GM19397 (cell line): ENCODE results near the gene HSD17B1.
"Not testable (repeated sequence)": the region's sequence is repeated elsewhere in the genome, so short reads cannot be mapped to it uniquely, and the experiment has no call there.

Experiments used
- ATAC-seq: cut with Tn5 transposase; IDR thresholded peaks from one replicate; pipeline ENCODE4 v1.9.1; 2021; ENCODE audit warnings: mild to moderate bottlenecking, moderate library complexity; ENCODE audit not compliant: unreplicated experiment

HSD17B1 gene, protein sequence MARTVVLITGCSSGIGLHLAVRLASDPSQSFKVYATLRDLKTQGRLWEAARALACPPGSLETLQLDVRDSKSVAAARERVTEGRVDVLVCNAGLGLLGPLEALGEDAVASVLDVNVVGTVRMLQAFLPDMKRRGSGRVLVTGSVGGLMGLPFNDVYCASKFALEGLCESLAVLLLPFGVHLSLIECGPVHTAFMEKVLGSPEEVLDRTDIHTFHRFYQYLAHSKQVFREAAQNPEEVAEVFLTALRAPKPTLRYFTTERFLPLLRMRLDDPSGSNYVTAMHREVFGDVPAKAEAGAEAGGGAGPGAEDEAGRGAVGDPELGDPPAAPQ

DNA sequence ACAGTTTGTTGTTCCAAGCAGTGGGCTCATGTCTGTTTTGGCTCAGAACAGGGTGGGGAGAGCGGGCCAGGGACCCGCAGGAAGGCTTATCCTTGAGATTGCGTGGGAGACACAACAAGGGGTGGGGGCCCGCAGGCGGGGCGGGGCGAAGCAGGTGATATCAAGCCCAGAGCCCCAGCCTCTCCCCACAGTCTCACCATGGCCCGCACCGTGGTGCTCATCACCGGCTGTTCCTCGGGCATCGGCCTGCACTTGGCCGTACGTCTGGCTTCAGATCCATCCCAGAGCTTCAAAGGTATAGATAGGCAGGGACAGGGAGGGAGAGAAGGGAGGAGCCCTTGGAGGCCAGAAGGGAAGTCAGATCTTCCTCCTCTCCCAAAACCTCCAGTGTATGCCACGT, at the start of gene HSD17B1:
Gene HSD17B1 (plus strand): TSS at position 188 of the 400 bp plus-strand sequence. CDS start 11 bp downstream, at position 199.
- ATAC-seq = not testable (repeated sequence)

DNA sequence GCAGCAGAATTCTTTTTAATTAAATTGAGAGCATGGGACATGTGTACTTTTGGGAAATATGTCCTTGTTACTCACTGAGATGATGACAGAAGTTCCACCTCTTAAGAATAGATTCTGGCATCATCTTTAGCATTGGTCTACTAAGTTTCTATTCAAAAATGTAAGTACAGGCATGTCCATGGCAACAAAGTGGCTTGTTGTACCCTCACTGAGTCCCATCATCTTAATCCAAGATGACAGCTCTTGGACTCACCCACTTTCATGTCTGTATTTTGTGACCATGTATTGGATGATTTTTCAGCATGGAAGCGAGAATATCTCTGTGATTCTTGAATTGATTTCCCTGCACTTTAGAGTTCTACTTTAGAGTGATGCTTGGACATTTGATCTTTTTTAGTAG, 49.8 kb upstream of the HSD17B1 start:
- no peak for ATAC-seq

DNA sequence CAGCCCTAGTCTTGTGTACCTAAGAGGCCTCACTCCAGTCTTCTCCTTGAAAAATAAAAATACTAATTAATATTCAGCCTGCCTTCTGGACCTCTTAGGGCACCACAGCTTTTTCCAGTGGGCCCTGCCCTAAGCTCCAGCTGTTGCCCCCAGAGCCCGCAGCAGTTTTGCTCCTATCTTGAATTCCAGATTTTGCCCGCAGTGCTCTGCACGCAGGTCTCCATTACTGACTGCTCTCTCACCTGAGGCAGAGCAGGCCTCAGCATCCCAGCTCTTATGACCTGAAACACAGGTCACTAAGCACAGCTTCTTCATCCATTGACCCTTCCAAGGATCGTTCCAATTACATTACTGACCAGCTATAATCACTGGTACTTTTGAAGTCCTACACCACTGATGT, 45.1 kb upstream of the HSD17B1 start:
- no peak for ATAC-seq

DNA sequence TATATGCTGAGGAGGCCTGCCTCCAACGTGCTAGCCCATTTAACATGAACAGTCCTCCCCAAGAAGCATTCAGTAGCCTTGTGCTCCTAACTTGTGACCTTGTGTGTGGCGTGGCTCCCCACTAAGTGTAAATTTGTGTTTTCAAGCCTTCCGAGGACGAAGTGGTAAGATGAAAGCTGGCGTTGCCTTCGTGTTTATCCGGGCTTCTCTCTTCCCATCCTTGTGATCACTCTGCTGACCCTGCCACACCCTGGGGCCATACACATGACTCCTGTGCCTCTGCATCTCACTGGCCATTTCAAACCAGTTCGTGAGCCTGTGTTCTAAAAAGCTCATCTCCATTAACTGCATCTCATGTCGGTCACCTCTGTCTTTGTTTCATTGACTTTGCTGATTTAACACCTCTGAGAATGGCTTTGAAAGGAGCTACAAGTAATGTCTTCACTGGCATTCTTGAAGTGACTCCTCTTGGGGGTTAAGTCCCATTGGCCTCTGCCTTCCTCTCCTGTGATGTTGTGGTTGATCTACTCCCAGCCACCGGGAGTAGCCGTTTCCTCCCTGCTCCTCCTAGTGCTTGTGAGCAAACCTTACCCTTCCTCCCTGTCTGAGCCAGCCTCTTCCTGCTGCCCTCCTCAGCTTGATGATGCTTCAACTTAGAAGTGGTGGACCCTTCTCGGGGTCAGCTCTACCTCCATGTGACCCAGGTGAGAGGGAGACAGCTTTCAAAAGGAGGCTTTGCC, 44.1 kb upstream of the HSD17B1 start:
- ATAC-seq = no peak

DNA sequence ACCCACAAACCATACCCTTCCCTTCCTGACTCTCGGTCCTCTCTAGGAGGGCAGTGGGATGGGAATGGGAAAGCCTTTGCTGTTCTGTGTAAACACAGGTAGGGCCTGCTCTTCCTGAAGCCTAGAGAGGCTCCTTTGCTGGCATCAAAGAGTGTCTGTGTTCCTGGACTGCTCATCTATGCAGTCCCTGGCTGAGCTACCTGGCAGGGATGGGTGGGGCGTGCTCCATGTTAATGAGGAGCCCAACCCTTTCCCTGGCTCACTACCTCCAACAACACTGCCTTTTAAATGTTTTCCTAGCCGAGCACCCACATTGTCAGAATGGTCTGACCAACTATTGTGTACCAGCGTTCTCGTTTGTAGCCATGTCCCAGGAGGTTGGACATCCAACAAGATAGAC, 43.3 kb upstream of the HSD17B1 start:
- ATAC-seq = no peak

DNA sequence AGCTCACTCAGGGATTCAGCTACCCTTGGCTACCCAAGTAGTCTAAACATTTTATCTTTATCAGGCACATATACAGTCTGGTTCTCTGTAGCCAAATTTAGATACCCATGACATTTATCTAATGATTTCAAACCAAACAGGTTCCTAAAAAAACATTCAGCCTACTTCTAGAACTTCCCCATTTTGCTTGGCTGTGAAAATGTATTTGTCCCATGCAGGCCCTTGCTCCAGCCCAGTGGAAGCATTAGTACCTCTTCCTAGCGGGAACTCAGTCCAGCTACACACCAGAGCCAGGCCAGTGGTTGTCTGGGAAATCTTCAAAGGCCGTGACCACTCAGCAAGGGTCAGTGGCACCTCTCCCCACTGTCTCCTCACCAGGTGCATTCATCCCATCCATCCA, 42.9 kb upstream of the HSD17B1 start:
- no peak for ATAC-seq

DNA sequence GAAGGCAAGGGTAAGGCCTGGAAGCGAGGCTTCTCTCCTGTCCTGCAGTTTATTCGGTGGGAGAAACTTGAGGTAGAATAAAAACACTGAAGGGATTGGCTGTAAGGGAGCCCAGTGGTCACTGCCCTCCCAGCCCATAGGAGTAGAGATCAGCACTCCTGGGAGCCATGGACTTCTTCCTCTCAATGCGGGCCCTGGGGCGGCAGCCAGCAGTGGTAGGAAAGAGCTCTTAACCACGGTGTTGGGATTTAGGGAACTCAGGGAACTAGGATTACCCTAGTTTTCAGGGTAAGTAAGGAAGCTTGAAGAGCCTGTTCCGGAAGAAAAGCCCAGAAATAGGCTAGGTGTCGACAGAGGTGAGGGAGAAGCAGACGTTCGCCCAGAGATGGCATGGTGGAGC, 40.5 kb upstream of the HSD17B1 start:
- ATAC-seq = no peak

DNA sequence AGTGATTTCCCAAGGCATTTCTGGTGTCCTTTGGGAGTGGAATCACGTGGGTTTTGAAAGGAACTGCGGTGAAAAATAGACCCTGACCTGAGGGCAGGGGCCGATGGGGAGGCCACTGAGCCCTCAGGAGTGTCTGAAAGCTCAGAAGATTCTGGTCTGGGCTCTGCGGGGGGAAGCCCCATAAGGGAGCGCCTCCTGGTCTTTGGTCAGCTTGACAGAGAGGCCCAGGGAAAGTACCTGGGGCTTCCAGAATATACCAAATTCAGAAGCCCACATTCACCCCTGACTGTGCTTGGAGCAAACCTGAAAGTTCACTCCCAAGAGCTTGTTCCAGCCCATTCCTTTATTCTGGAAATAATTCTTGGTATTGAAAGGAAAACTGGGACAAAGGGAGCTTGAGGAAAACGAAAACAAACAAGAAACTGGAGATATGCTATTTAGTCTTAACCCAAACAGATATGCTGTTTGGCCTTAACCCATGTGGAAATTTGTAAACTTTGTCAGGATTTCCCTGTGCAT, 39.9 kb upstream of the HSD17B1 start:
- ATAC-seq = no peak

DNA sequence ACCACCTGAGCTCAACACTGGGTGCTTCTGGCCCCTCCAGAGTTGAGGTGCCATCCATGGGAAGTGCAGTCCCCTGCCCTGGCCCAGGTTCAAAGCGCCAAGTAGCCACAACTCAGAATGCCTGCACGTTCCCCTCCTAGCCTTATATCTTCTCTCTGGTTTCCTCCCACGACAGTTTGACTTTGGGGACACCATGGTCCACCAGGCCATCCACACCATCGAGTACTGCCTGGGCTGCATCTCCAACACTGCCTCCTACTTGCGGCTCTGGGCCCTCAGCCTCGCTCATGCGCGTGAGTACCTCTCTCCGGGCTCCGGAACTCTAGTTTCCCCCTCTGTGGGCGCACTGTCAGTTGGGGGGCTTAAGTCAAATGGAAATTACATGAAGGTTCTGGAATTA, 39.0 kb upstream of the HSD17B1 start:
- no peak for ATAC-seq

DNA sequence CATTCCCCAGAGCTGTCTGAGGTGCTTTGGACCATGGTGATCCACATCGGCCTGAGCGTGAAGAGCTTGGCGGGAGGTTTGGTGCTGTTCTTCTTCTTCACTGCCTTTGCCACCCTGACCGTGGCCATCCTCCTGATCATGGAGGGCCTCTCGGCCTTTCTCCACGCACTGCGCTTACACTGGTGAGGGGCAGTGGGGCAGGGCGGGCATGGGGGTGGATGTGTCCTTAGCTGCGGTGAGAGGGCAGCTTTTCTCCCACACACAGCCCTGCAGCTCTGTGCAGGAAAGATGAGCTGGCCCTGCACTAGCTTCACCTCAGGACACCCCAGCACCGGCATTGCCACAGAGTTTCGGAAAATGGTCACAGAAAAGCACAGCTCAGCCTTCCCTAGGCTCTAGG, 38.4 kb upstream of the HSD17B1 start:
- ATAC-seq = no peak

DNA sequence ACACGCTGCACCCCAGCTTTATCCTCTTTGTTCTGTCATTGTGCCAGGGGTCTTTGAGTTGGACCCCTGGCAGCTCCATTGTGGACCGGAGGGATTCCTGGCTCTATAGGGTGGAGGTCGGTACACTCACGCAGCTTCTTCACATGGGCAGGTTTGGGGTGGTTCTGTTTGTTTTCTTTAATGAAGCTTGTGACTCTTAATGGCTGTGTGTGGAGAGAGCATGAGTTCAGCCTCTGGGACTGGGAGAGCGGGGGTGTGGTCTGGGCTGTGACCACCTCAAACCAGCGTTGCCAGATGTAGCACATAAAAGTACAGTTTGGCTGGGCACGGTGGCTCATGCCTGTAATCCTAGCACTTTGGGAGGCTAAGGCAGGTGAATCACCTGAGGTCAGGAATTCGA, 37.9 kb upstream of the HSD17B1 start:
- no peak for ATAC-seq

DNA sequence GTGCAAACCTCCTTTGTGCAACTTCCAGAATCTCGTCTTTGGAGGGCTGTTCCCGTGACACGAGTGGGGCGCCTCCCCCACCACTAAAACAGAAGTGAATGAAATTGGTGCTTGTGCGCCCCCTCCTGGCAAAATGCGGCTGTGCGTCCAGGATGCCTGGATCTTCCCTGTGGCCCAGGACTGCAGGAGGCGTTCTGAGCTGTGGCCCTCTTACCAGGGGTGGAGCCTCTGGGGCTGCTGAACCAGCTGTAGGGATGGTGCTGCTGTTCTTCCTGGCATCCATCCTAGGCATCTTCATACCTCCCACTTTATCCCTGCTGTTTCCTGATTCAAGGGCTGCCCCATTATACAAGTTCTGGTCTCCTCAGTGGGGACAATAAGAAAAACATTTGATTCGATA, 35.2 kb upstream of the HSD17B1 start:
- no peak for ATAC-seq

DNA sequence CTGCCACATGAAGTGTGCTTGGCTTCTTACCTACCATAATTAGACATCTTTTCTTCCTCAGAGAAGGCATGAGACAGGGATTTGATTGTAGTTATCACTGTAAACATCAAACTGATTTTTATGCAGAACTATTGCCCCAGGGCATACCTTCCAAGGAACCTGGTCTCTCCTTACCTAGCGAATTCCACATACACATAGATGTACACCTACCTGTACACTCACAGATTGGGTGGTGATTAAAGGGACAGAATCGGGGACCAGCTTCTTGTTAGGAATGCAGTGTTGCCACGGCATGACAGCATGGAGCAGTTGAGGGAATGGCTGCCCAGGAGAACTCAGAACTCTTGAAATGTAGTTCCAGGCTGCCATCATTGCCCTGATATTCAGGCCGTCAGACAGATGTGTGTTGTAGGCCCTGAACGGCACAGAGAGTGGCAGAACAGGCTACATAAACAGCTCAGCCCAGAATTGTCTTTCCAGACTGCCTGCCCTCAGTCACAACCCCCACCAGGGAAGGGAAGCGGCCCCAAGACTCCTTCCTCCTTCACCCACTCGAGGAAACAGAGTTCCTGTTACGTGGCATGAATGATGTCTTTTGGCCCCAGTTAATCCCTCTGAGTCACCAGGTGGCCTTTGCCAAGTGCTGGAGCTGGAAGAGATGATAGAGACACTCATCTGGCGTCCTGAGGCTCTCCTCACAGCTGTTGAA, 34.5 kb upstream of the HSD17B1 start:
- ATAC-seq = no peak

DNA sequence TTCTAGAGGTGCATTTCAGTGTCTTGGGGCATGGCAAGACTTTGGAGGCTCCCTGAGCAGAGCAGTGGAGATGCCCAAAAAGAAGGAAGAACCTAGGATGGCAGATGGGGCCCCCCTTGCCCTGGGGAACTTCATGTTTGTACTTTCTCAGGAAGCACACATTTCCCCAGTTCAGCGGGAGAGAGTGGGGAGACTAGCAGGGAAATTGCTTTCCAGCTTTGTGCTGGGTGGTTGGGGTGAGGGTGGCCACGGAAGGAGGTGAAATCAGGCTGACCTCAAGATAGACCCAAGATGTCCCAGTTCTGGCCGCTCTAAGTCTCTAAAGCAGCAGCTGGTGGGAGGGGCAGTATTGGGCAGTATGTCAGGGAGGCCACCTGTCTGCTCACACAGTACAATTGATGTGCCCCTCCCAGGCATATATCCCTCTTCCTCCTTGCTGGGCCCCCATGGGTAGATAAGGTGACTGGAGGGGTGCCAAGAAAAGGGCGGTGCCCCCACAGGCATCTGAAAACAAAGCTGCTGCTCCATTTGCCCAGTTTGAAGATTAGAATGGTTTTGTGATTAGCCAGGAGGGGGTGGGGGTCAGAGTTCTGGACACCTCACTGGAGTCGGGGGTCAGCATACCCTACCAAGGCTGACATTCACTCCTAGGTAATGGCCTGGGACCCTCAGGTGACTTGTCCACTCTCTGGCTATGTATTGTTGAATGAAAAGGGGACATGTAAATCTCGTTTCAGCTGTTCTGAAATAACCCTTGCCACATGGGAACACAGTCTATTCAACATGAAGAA, 33.8 kb upstream of the HSD17B1 start:
- ATAC-seq = no peak

DNA sequence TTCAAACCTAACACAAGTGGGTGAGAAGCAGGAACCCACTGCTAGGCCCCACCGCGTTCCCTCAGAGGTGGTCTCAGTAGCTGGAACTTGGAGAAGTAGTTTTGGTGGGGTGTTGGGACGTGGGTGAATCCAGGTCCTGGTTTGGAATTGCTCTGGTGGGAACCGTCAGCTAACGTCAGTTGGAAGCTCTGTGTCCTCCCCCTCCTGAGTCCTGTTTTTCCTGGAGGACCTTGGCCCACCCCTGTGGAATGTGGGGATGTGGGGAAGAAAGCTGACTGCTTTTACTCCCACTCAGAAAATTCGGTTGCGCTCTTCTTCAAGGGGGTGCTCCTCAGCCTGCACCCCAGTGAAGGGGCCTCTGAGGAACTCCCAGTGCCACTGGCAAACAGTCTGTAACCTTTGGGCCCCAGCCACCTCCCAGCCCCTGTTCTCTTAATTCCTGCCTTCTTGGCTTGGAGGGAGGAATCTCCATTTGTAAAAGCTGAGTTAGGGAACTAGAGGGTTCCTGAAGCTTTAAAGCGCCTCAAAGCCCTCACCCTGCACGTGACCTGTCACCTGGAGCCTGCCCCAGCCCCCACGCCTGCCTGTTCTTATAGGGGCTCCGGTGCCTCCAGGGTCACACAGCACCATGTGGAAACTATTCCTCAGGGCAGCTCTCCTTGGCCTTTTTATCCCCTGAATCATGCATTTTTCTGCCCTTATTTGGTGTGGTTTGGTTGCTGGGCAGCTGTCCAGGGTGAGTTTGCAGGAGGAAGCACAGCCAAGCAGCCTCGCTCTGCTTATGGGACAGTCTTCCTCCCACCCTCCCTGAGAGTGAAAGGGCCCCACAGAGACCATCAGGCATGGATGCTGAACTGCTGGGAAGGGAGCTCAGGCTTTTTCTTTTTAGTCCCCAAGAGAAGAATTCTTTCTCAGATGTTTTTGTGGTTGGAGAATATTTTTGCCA, 32.9 kb upstream of the HSD17B1 start:
- ATAC-seq = no peak

DNA sequence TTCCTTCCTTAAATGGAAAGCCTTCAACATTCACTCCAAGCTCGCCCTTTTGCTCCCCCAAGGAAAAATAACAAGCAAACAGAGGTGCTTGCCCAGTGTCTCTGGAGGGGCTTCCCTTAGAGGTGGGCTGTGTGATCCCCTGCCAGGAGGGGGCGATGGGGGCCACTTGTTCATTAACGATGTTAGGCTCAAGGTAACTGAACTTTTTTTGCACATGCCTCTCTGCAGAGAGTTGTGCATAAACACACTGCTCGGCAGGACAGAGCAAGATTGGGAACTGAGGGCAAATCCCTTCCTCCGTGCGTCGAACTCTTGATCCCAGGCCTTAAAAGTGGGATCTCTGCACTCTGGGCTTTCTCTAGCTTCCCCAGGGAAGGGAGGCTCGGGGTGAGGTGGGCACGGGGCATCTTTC, 32.2 kb upstream of the HSD17B1 start:
- ATAC-seq = no peak

DNA sequence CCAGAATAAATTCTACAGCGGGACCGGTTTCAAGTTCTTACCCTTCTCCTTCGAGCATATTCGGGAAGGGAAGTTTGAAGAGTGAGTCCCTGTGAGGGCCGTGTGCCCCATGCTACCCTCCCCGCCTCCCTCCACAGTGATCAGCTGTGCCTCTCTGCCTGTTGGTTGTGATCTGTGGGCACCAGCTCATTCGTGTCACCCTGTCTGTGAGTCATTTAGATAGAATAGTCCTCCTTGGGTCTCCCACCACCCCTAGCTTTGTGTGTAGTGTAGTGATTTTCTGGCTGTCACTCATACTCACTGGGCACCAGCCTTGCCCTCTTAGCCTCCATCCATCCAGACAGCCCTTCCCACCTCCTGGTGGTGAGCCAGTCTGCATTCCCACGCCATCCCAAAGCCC, 31.7 kb upstream of the HSD17B1 start:
- no peak for ATAC-seq

DNA sequence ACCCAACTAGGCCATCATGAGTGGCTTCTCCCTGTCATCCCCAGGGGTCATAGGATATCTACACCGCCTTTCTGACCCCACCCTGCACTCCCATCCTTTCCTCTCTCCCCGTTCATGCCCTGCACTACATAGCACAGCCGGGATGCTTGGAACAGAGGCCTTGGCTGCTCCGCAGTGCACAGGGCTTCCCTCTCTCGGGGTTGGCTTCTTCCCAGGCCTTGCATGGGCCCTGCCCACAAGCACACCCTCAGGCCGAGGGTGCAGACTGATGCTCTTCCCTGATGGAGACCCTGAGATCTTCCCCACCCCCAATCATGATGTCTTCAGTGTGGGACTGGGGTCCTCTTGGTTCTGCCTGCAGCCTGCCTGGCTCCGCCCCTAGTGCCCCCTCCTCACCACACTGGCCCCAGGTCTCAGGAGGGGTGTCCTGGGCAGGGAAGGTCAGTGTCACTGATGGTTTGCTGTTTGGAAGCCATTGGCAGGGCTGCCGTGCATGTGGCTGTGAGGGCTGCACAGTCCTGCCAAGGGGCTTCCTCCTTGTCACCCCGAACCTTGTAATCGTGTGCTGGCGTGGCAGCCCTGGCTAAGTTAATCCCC, 31.0 kb upstream of the HSD17B1 start:
- ATAC-seq = no peak

DNA sequence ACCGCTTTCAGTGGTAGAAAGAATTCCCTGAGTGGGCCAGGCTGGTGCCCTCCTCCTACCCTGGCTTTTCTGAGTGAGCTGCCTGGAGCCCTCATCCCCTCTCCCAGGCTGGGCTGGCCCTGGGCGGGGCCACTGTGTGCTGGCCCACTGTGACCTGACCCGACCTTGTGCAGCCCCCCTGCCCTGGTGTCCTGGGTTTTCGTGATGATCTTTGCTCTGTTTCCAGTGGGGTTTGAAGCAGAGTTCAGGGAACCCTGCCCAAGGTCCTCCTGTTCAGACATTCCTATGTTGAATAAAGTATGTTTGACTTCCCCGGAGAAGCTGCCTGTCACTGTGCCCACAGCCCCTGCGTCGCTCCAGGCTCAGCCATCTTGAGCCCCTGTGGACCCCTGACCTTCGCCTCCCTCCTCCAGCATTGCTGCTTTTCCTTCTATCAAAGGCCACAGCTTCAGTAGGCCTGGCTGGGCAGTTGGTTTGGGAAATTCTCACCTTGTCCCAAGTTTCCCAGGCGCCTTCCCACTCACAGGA, 30.4 kb upstream of the HSD17B1 start:
- ATAC-seq = no peak
